Measurements from ENCODE around the gene HEBP2.

HEBP2 gene

DNA sequence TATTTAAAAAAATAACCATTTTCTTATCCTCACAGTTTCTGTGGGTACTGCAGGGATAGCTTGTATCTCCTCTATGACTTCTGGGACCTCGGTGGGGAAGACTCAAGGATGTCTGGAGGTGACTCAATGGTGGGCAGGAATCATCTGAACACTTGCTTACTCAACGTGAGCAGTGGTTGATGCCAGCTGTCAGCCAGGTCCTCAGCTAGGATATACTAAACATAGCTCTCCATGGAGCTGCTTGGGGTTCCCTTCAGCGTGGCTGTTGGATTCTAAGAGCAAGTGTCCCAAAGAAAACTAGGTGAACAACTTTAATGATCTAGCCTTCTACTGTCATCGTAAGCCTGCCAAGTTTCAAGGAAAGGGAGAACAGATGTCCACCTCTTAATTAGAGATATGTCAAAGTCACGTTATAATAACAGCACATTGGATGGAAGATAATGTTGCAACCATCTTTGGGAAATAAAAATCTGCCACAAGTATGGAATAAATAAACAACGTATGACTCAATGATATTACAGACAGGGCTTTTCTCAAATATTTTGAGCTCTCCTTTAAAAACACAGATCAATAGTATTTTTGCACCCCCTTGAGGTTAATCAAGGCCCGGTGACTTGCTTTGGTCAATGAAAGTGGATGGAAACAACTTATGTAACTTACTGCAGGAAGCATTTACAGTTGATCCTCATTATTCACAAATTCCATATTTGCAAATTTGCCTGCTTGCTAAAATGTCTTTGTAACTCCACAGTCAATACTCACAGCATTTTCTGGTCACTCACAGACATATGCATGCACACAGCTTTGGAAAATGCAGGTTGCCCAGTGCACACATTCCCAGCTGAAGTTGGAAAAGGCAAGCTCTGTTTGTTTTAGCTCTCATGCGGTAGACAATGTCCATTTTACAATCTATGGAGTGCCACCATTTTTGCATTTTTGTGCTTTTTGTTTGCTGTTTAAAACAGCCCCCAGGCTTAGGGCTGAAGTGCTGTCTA lies 6.6 kb upstream of the HEBP2 start:
- DNase-seq = no peak

DNA sequence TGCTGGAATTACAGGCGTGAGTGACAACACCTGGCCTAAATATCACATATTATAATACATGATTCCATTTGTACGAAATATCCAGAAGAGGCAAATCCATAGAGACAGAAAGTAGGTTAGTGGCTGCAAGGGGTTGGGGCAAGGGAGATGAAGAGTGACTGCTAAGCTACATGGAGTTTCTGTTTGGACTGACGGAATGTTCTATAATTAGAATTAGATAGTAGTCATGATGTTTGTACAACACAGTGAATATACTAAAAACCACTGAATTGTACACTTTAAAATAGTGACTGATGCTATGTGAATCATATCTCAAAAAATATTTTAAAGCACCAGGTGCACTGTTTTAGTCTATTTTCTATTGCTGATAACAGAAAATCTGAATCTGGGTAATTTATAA lies 3.7 kb upstream of the HEBP2 start:
- no peak for DNase-seq

DNA sequence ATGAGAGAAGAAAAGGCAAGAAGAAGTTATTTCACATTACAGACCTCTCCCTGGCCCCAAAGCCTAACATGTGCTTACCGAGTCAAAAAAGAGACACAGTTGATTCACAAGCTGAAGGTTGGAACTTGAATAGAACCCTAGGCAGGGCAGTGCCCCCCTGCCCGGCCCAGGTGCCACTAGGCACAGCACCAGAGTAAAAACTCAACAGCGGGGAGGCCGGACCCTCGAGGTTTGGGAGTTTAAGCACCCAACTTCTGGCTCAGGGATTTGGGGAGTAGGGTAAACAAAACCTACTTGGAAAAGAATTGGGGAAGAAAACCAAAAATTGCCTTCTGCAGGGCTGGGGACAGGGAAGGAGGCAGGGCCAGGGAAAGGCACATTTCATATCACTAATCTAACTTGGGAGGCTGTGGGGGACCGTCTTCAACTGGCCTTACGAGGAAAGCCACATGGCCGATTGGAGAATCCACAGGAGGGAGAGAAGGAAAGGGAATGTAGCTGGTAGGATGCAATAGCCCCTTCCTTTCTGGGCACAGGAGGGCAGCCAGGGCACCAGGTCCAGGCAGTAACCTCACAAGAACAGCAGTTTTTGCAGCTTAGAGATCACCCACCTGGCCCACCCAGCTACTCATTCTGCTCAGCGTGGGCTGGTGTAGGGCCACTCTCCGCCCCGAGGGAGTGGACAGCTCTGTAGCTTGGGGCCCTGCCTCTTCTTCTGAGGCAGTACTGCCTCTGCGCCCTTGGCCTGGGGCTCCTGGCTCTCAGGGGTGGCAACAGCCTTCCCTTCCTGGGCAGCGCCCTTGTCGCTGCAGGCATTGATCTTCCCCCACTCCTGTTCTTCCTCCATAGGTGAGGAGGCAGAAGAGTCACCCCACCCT lies 1.8 kb upstream of the HEBP2 start:
- no peak for DNase-seq

DNA sequence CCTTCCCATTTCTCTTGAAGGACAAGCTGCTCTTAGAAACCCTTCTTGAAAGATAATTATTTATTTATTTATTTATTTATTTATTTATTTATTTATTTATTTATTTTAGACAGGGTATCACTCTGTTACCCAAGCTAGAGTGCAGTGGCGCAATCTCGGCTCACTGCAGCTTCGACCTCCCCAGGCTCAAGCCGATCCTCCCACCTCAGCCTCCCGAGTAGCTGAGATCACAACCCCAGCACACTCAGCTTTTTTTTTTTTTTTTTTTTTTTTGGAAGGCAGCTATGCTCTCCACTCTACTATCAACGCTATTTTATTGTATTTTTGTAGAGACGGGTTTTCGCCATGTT lies 1.2 kb upstream of the HEBP2 start:
- DNase-seq = no peak

DNA sequence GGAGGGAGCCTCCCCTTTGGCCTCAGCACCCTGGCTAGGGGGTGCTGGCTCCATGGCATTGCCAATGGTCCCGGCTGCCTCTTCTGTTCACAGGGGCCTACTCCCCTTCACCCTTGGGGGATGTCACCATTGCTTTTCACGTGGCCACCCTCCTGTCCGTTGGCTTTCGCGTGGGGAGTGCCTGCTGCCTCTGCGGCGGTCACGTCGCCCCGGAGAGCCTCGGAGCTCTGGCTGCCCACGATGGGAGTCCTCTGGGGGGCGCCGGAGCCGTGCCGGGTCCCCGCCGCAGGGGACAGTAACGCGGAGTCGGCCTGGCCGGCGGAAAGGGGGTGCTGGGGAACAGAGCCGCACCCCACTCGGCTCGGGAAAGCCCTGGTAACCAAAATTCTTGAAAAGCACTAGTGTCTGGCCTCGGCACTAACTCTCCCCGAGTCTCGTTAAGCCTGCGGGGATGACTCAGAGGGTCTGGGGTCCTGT lies 661 bp upstream of the HEBP2 start:
- peak; percentile 3 to 10 for DNase-seq

DNA sequence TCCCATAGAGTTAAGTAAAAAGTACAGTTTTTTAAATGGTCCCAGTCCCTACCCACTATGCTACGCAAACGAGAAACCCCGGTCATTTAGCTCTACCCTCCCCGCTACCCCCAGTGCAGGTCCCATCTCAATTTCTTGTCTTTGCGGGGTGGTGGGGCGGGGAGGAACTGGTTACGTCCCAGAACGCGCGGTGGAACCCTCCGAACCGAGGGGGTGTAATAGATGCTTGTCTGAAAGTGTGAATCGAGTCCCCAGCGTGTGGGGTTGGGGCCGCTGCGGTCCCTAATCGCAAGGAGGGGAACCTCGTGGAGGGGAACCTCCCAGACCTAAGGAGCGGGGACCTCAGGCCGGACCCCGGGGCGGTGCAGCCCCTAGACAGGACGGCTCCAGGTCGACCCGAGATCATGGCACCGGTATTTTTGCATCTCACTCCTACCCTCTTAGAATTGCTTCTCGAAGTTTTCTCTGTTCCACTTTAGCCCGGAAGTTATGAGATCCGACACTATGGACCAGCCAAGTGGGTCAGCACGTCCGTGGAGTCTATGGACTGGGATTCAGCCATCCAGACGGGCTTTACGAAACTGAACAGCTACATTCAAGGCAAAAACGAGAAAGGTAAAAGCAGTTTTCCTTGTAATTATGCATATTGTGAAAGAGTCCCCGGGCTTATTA lies 779 bp downstream of the HEBP2 start:
- DNase-seq = no peak

DNA sequence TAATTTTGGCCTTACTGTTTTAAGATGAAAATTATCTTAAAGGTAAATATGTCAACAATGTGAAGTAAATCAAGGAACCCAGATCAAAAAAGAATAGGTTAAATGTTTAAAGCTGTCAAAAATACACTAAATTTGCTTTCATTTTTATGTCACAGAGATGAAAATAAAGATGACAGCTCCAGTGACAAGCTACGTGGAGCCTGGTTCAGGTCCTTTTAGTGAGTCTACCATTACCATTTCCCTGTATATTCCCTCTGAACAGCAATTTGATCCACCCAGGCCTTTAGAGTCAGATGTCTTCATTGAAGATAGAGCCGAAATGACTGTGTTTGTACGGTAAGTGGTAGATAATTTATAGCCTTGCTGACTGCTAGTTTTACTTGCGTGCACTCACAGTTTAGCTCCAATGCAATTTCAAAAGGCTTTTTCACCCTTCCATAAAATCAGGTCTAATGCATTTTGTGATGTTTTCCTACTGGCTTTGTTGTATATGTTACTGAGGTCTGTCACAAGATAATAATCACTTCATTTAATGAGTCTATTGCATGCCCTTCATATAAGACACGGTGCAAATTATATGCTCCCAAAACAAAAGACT lies 1.9 kb downstream of the HEBP2 start:
- no peak for DNase-seq

DNA sequence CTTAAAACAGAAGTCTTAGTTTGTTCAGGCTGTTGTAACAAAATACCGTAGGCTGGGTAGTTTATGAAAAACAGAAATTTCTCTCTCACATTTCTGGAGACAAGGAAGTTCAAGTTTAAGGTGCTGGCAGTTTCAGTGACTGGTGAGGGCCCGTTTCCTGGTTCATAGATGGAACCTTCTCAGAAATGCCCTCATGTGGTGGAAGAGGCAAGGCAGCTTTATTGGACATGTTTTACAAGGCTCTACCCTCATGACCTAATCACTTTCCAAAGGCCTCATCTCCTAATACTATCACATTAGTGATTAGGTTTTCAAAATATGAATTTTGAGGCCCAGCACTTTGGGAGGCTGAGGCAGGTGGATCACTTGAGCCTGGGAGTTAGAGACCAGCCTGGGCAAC lies 2.4 kb downstream of the HEBP2 start:
- DNase-seq = peak; percentile 12 to 20

DNA sequence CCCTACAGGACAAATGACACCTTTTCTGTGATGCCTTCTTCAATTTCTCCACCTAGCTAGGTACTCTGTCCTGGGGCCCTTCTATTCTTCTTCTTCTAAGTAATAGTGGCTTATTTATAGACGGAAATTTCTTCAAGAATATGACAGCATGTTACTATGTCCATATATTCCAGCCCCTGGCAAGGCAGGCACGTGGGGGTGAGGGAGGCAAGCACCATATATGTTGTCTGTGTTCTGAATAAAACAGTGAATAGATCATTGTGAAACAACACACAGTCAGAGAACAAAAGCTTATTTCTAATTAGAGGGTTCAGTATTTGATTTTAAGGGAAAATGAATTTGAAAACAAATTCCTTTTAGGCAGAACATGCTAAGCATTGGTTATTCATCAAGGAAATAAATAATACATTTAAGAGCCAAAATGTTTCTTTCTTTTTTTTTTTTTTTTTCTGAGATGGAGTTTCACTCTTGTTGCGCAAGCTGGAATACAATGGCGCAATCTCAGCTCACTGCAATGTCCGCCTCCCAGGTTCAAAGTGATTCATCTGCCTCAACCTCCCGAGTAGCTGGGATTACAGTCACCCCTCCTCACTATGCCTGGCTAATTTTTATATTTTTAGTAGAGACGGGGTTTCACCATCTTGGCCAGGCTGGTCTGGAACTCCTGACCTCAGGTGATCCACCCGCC lies 6.2 kb downstream of the HEBP2 start:
- DNase-seq = peak; percentile 35 to 63

DNA sequence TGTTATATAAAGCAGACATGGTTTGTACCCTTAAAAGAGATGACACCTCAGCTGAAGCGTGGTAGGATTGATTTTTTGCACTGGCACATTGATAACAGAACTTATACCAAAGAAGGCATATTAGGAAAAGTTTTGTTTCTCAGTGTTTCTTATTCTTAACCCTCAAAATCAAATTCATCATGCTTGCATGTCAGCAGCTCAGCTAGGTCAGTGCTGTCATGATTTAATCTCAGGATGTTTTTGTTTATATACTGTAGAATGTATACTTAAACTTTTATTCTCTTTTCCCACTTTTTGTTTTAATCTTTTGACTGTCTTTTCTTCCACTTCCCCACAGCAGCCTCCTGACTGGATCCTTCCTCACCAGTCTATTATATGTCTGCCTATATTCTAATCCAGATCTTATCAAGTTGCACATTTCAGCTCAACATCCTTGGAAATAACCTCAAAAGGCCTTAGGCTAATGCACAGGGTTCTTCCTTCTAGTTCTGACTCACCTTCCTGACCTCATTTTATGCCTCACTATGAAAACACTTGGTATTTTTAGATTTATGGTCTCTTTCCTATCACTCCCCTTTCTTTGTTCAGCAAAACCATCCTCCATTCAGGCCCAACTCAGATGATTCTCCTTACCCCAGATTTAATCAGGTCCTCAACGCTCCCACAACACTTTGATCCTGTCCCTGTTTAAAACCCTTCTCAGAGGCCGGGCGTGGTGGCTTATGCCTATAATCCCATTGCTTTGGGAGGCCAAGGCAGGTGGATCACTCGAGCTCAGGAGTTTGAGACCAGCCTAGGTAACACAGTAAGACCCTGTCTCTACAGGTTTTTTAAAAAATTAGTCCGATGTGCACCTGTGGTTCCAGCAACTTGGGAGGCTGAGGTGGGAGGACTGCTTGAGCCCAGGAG lies 7.2 kb downstream of the HEBP2 start:
- DNase-seq = peak; percentile 10 to 33

DNA sequence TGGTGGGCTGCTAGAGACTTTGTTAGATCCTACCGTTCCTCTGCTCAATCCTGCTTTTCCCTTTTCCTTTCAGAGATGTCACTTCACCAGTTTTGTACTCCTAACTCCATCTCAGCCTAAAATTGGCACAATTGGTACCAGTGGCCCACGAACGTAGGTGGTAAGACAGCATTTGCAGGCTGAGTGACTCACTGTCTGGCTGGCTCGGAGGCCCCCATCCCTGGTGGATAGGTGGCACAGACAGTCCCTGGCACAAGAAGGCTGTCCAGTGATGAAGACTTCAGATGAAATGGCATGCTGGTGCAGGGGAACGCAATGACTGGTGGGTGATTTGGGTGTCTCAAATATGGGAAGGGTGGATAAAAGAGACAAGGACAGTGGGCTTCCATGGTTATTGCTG lies 11.1 kb downstream of the HEBP2 start:
- DNase-seq = no peak

DNA sequence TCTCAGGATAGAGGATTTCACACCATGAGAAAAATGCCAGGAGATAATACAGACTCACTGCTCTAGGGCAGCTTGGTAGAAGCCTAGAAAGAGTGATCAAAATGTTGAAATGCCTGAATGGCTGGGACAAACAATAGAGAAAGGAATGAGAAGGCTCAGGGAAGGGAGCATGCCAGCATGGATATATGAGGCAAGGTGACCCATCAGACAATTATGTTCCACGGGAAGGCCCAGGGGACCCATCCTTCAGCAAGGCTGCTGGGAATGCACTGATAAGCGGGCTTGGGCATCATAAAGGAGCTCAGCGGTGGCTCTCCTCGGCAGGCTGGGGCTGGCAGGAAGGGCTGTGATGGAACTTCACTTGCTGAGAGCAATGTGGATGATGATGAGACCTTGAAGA lies 12.2 kb downstream of the HEBP2 start:
- no peak for DNase-seq

DNA sequence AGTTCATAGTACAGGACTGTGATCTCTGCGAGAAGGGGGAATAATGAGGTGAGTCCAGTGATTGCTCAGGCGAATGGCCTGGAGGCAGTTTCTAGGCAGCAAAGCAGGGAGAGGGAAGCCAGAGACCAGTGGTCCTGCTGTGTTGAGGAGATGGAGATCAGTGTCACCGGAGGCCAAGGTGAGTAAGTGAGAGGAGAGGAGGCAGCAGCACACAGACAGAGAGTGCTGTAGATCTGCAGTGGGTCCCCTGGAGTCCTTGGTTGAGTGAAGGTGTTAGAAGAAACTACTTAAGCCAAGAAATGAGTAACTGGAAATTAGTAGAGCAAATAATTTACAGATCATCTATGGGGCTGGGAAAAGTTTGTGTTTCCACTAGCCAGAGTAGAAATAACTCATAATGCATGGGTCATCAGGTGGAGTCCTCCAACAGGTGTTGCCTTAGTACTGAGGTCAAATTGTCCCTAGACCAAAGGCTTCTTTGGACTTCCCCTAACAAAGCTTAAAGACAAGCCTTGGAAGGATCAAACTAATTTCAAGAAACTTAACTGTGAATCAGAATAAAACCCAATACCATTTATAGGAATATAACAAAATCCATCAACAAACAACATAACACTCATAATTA lies 13.6 kb downstream of the HEBP2 start:
- DNase-seq = no peak

DNA sequence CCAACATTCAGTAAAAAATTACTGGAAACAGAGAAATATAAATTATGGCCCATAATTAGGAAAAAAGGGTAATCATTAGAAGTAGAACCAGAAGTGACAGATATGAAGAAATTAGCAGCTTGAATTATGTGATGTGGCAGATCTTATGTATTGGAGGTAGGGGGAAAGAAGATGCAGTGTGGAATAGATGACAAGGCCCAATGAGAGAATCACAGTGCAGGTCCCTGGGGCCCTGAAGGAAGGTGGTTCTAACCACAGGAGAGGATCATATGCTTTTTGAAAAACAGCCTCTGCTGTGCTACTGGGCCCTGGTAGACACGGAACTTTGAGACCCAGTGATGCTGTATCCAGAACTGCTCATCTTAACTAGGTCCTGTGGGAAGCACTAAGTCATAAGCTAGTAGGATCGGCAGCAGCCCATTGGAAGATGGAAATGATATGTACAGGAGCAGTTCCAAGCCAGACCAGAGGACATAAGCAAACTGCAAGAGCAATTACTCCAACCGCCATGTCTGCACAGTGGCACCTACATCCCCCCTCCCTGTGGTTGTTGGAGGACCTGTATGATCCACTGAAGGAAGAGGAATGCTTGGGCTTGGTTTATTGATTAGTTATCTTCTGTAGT lies 14.2 kb downstream of the HEBP2 start:
- DNase-seq = no peak

DNA sequence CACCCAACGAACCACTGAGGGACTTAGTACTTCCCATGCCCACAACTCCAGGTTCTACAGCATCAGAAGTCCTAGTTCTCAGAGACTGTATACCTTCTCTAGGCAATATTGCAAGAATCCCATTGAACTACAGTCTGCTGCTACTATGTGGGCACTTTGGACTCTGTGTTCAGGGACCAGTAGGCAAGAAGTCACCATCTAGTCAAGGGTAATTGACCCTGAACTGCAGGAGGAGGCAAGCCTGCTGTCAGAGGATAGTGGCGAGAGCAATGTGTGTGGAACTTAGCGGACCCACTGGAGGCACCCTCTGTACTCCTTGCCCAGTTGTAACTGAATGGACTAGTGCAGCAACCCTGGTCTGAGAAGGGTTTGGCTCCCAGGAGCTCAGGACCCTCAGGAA lies 15.7 kb downstream of the HEBP2 start:
- no peak for DNase-seq

DNA sequence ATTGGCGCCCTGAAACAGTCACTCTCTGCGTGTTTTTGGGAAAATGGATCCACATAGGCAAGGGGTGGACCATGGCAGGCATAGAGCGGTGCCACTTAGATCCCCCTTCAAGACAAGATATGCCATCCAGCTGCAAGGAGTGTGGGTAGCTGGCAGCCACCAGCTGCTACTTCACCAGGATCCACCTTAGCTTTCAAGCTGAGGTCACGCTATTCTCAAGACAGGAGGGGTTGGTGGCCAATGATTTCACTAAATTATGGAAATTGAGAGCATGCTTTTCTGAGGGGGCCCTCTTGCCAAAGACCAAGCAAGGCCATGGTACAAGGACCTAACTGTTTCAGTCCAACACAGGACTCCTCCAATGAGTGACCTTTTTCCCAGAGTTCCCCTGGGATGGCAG lies 16.3 kb downstream of the HEBP2 start:
- no peak for DNase-seq

DNA sequence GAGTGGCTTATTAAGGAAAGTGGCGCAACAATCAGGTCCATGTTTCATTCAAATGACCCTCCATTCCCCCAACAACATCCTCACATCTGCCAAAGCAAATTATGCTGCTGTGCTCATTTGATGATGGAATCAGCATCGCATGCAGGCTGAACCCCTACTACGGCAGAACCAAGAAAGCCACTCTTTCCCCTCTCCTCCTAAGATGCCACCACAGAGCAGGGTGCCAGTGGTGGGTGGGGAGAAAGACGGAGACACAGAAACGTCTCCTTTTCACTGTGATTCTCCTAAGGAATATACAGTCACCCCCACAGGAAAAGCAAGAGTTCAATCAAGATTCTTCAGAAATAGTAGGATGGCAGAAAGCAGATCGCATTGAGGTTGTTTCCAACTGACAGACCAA lies 17.1 kb downstream of the HEBP2 start:
- no peak for DNase-seq

DNA sequence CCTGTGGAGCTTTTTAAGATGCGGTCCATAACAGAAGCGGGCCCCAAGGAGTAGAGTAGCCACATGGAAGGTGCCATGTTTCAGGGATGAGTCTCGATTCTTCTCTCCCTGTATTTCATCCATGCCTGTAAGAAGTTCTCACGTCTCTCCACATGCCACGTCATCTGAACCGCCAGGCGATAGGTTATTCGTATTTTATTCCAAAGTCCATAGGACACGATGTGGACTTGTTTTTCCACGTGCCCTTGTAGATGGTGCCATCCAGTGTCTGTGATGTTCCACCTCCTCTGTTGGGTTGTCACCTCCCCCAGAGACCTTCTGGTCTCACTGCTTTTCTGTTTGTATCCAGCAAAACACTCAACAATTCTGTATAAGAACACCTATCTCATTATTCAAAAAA lies 17.6 kb downstream of the HEBP2 start:
- no peak for DNase-seq

DNA sequence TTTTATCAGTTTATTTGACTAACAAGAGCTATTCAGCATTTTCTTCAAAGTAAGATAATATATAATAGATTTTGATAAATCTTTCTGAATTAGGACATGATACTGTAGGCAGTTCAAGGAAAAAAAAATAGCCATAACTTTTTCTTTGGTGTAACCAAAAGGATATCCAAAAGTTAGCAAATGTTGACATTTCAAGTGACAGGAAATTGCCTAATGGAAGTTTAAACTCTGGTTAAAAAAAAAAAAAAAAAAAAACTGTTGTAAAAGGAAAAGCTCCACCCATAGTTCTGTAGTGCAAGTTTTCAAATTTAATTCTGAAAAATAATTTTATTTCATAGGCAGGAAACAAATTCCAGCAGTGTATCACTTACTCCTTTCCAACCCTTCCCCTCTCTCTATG lies 18.8 kb downstream of the HEBP2 start:
- peak in 1 of 2 donors; percentile 42 for DNase-seq
